ENCODE measurements around the gene TRAPPC6A.

Gene TRAPPC6A

DNA sequence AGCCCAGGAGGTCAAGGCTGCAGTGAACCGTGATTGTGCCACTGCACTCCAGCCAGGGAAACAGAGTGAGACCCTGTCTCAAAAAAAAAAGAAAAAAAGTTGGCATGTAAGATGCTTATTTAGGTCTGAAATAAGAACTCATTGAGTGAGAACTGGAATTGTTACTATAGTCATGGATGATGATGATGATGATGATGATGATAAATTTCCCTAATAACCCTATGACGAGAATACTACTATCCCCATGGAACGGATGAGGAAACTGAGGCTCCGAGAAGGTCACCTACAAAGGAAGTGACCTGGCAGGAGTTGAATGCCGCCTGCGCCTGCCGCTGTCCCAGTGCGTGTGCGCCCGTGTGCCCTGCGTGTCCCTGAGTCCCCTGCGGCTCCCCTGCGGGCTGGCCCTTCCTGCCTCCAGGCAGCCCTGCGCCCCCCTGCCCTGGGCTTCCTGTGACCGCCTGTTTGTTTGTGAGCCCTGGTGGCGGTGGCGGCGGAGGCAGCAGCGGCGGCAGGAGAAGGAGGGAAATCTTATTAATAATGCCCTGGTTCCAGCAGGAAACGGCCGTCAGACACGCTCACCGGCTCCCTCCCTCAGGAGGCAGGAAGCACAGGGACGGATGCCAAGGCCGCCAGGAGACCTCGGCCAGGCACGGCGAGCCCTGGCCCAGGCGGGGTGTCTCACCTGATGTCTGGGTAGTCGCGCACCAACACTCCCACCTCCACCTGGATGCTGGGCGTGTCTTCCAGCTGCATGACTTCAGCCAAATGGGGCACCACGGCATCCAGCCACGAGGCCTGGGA, 37.6 kb upstream of the TRAPPC6A start:
- H3K4me1 ChIP-seq (ENCODE audit: insufficient read depth, low read length, severe bottlenecking), result no peaks in the 10 kb centered on the region
- no peaks in the 10 kb centered on the region for H3F3A ChIP-seq (ENCODE audit: insufficient read depth, low read length)
- TF ChIP-seq CTCF (IDR thresholded peaks at IDR 0.05; ENCODE audit: low read length), result no peak
- TF ChIP-seq EZH2 (IDR thresholded peaks at IDR 0.05; ENCODE audit: borderline replicate concordance, low read length), result no peak
- H3K9me2 ChIP-seq (ENCODE audit: low read depth, low read length), result no peaks in the 10 kb centered on the region
- H3K79me2 ChIP-seq (ENCODE audit: insufficient read depth, low read length), result no peaks in the 10 kb centered on the region
- no peaks in the 10 kb centered on the region for H3K27me3 ChIP-seq (ENCODE audit: insufficient read depth, low read length)
- no peak overlapping the region for H3K4me2 ChIP-seq (ENCODE audit: low read length)
- H3K36me3 ChIP-seq (ENCODE audit: insufficient read depth, low read length), result no peaks in the 10 kb centered on the region
- H3K9ac ChIP-seq (ENCODE audit: low read length), result no peak overlapping the region
- no peak overlapping the region for H3K27ac ChIP-seq (ENCODE audit: low read depth, low read length, poor library complexity, severe bottlenecking)
- H2AFZ ChIP-seq (ENCODE audit: low read length), result no peak overlapping the region
- H3K4me3 ChIP-seq (ENCODE audit: low read depth, low read length, poor library complexity, severe bottlenecking), result no peak overlapping the region
- no peaks in the 10 kb centered on the region for H3K9me3 ChIP-seq (ENCODE audit: low read length)
- no peaks in the 10 kb centered on the region for H4K20me1 ChIP-seq (ENCODE audit: insufficient read depth, low read length)

GRCh38 chr19:45213031-45213430, 35.0 kb upstream of the TRAPPC6A start:
- Histone ChIP-seq H3K4me3 (ENCODE audit: low read depth, low read length, poor library complexity, severe bottlenecking) (no peak overlapping the region), H3K9me3 (ENCODE audit: low read length) (no peaks in the 10 kb centered on the region), H3K27me3 (ENCODE audit: insufficient read depth, low read length) (no peaks in the 10 kb centered on the region), H3K36me3 (ENCODE audit: insufficient read depth, low read length) (no peaks in the 10 kb centered on the region), H3K9me2 (ENCODE audit: low read depth, low read length) (no peaks in the 10 kb centered on the region), H3K9ac (ENCODE audit: low read length) (no peak overlapping the region), H3K27ac (ENCODE audit: low read depth, low read length, poor library complexity, severe bottlenecking) (no peak overlapping the region), H3K4me2 (ENCODE audit: low read length) (no peak overlapping the region), H3K4me1 (ENCODE audit: insufficient read depth, low read length, severe bottlenecking) (no peaks in the 10 kb centered on the region), H4K20me1 (ENCODE audit: insufficient read depth, low read length) (no peaks in the 10 kb centered on the region), H2AFZ (ENCODE audit: low read length) (no peak overlapping the region), H3F3A (ENCODE audit: insufficient read depth, low read length) (no peaks in the 10 kb centered on the region), H3K79me2 (ENCODE audit: insufficient read depth, low read length) (no peaks in the 10 kb centered on the region)
- TF ChIP-seq EZH2 (IDR thresholded peaks at IDR 0.05; ENCODE audit: borderline replicate concordance, low read length) (no peak), CTCF (IDR thresholded peaks at IDR 0.05; ENCODE audit: low read length) (no peak)

- Histone ChIP-seq H3K27ac (ENCODE audit: low read depth, low read length, poor library complexity, severe bottlenecking) (no peak overlapping the region), H3K9ac (ENCODE audit: low read length) (no peak overlapping the region), H3K27me3 (ENCODE audit: insufficient read depth, low read length) (no peaks in the 10 kb centered on the region), H3K36me3 (ENCODE audit: insufficient read depth, low read length) (no peaks in the 10 kb centered on the region), H3F3A (ENCODE audit: insufficient read depth, low read length) (no peaks in the 10 kb centered on the region), H3K79me2 (ENCODE audit: insufficient read depth, low read length) (no peaks in the 10 kb centered on the region), H3K9me3 (ENCODE audit: low read length) (no peaks in the 10 kb centered on the region), H3K9me2 (ENCODE audit: low read depth, low read length) (no peaks in the 10 kb centered on the region), H3K4me1 (ENCODE audit: insufficient read depth, low read length, severe bottlenecking) (no peaks in the 10 kb centered on the region), H2AFZ (ENCODE audit: low read length) (no peak overlapping the region), H4K20me1 (ENCODE audit: insufficient read depth, low read length) (no peaks in the 10 kb centered on the region), H3K4me3 (ENCODE audit: low read depth, low read length, poor library complexity, severe bottlenecking) (no peak overlapping the region), H3K4me2 (ENCODE audit: low read length) (no peak overlapping the region)
- TF ChIP-seq EZH2 (IDR thresholded peaks at IDR 0.05; ENCODE audit: borderline replicate concordance, low read length) (no peak), CTCF (IDR thresholded peaks at IDR 0.05; ENCODE audit: low read length) (no peak)
Observed at GRCh38 chr19:45211751-45212381, 33.8 kb upstream of the TRAPPC6A start.

Measured in OCI-LY1 (cell line).